ENCODE results near the gene TRIM66. TPM values are rescaled to one million over a fixed set of nuclear protein-coding genes. Genes with fewer than 3 reads are reported as not detected.

TRIM66 gene
- total RNA-seq, 1 experiment from 2014 or later = 7.0 TPM

DNA sequence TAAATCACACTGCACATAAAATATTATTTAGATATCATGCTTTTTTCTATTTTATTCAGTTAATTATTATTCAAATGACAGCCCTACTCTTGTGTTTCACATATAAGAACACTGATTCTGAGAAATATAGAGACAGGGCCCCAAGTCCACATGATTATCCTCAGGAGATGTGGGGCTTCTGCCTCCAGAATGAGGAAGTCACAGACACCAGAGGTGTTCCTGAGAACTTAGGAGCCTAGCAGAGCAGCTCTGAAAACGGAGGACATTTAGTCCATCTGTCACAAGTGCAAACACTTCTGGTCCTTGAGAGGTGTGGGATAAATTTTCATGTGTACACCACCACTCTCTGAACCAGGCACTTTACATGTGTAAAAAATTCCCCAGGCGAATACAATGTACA is 26.2 kb downstream of the TRIM66 start:
- DNase-seq (ENCODE audit: low spot score) = no peak

- no peak for DNase-seq (ENCODE audit: low spot score)
These were observed 28.0 kb downstream of the TRIM66 start for GRCh38 chr11:8654503-8654902.

DNA sequence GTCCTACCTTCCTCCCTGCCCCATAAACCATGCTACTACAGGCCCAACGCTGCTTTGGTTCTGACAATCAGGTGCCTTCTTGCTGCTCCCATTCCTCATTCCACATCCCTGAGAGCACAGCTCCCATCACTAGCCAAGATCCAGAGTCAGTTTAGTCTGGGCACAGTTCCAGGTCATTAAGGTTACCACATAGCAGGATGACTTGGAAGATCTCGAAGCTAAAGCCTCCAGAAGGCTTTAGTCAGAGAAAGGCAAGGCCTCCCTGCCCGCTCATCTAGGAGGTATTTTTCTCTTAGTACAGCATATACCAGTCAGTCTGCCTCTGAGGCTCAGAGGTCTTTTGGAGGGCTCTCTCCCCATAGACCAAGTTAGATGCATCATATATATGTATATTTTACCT is 30.3 kb downstream of the TRIM66 start:
- DNase-seq (ENCODE audit: low spot score) = no peak

DNA sequence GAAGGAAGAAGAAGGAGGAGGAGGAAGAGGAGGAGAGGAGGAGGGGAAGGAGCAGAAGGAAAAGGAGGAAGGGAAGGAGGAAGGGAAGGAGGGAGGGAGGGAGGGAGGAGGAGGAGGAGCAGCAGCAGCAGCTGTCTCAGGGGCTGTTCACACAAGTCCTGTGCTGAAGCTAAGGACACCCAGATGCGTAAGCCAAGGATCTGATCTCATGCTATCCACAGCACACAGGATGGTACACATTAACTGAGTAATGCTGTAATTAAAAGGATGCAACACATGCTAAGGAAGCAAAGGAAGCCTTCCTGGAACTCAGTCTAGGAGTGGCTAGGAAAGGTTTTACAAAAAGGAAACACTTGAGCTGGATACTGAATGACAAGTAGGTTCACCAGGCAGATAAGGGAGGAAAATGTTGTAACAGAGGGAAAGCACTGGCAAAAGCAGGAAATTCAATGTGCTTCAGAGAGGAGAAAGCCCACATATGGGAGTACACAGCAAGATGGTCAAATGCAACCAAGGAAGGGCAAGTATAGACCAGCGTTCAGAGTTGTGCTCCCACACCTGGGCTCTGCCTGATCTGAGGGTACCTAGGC is 32.0 kb downstream of the TRIM66 start:
- no peak for DNase-seq (ENCODE audit: low spot score)

DNA sequence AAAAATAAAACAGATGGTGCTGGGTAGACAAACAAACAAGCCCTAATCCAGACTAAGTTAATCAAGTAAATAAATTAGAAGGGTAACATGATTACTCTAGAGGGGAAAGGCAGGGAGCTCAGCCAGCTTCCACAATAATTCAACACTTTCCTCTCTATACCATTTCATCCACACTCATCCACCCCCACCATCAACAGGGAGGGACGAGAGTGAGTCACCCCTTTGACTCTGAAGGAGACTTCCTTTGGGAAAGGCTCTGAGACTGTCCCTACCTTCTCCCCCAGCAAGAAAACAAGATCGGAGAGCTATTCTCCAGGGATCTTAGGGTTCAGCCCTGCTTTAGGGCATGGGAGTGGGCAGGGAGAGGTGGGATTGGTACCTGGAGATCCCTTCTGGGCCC is 33.1 kb downstream of the TRIM66 start:
- no peak for DNase-seq (ENCODE audit: low spot score)

GRCh38 chr11:8646873-8647272 is 35.6 kb downstream of the TRIM66 start:
- DNase-seq (ENCODE audit: low spot score) = no peak

DNA sequence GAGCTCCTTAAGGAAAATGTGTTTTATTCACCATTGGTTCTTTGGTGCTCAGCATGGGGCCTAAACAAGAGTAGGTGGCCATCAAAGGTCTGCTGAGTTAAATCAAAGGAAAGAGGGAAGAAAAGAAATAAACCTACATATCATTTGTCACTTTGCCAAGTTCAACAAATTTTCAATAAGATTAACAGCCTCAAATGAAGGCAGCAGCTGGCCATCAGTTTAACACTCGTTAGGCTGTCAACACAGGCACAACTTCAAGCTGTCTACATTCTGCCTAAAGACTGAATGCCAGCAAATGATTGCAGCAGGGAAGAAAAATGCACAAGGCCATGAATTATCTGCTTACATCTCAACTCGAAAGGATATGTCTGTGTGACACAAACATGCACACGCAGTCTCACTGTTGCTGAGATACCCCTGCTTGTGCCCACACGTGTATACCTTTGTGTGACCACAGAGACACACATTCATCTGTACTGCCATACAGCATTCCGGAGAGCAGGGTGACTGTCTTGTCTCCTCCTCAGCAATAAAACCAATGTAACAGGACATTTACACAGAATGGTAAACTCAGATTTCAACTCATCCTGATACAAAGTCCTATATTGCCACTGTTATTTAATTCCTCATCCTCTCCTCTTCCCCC is 40.1 kb downstream of the TRIM66 start:
- no peak for DNase-seq (ENCODE audit: low spot score)

DNA sequence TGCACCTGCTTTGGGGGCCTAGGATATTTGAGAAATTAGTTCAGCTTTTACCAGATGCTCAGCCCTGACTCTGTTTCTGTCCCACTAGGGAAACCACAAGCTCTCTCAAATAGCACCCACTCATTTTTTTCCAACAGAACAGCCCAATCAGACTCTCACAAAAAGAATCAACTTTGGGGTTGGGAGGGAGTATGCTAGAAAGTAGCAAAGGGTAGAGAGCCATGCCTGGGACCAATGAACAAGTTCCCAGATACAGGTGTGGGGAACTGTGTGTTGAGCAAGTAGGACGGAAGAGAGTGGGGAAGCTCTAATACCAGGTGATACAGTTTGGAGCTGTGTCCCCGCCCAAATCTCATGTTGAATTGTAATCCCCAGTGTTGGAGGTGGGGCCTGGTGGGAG is 41.1 kb downstream of the TRIM66 start:
- no peak for DNase-seq (ENCODE audit: low spot score)

DNA sequence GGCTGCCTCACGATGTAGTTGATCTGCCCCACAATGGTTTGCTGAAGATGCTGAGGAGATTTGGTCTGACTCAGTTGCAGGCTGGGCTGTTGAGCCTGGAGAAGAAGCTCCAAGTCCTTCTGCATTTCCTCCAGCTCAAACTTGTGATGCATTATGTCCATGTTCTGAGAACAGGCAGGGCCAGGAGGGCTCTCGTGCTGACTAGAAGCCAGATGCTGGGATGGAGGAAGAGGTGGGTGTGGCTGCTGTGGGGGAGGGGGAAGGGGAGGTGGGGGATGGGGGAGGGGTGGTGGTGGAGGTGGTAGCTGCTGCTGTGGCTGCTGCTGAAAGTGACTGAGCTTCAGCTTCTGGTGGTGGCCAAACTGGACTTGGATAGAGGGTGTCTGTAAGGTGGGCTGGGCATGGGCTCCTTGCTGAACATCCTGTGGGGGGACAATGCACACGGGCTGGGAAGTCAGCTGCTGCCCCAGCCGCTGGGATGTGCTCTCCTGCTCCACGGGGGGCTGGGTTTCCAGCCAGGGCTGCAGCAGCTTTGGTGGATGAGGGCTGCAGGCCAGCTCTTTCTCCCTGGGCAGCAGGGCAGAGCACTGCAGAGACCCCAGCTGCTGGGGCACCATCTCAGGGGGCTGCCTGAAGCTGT is 42.1 kb downstream of the TRIM66 start:
- no peak for DNase-seq (ENCODE audit: low spot score)

DNA sequence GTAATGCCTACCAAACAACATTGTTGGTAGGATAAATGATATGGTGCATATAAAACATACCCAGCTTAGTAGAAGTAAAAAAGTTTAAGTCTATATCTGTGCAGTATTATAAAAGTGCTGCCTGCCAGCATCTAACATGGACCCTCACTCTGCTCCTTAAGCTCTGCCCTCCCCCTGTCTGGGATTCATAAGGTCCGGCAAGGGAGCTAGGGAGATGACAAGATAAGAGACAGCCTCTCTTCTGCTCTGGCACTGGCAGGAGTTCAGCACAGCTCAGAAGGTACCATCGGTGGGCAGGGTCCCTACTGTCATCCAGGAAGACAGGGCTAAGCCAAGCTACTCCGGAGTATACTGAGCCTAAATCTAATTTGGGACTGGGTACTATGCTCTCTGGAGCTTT is 42.8 kb downstream of the TRIM66 start:
- no peak for DNase-seq (ENCODE audit: low spot score)

GRCh38 chr11:8638300-8638699 is 44.2 kb downstream of the TRIM66 start:
- DNase-seq (ENCODE audit: low spot score) = no peak

DNA sequence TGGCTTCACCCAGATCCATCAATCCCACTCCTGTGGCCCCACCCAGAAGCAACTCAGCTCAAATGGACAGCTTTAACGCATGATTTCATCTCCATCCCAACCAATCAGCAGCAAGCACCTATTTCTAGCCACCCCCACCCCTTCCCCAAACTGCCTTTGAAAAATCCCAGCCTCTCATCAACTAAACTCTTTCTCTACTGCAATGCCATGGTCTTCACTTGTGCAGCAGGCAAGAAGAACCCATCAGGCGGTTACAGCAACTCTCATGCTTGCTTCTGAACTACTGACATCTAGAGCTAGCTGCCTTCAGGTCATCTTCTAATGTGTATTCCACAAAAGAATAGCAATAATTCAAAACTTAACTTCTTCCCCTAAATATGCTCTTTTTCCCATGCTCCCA is 46.3 kb downstream of the TRIM66 start:
- no peak for DNase-seq (ENCODE audit: low spot score)

- no peak for DNase-seq (ENCODE audit: low spot score)
These were observed 48.0 kb downstream of the TRIM66 start for GRCh38 chr11:8634498-8634897.

DNA sequence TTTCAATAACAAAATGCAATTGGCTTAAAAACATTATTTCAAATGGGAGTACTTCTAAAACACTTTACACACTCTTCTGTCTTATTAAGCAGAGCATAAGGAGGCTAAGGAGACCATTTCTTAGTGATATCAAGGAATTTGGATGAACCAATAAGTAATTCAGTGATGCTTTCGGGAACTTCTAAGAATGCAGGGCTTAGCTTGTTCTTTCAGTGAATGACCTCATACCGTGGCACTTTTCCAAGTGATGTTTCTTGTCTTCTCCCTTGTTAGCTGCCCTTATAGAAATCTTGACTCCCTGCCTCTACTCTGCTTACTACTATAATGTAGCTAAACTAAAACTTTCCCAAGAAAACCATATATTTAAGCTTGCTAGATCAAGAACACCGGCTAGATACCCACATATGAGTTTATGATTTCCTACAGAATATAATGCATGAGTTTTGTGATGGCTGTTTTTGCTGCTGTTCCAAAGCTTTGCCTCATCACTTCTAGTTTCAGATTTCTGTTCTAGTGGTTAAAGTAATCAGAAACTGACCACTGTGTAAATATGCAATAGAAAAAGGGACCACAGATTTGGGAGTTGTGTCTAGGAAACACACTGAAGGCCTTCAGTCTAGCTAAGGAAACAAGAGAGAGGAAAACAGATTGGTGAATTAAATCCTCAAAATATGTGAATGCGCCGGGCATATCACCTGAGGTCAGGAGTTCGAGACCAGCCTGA is 50.9 kb downstream of the TRIM66 start:
- no peak for DNase-seq (ENCODE audit: low spot score)

DNA sequence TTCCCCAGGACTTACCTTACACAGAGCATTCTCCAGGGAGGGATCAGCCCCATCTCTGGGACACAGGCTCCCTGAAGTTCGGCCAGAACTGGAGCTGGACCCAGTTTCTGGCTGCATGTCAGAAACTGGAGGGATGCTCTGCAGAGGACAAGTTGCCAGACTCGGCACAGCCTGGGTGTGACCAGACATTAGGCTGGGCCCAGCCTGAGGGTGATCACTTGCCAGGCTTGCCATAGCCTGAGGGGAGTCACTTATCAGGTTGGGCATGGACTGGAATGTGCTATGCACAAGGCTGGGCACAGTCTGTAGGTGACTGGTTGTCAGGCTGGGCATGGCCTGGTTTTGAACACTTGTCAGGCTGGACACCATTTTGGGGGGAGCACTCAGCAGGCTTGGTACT is 57.8 kb downstream of the TRIM66 start:
- DNase-seq (ENCODE audit: low spot score) = no peak

DNA sequence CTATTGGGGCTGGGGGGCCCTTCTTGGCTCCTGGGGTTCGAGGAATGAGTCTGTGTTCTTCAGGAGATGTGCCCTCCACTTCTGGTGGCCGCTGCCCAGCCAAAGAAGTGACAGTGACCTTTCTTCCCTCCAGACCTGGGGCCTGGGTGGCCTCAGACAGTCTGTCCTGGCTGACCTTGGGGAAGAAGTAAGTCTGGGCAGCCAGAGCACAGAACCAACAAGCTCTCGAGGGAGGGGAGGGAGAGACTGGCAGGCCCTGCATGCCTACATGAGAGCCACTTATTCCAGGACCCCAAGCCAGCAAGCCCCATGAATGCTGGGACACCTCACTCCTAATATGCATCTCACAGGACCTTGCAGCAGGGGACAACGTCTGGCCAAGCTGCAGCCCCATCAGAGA is 61.3 kb downstream of the TRIM66 start:
- DNase-seq (ENCODE audit: low spot score) = no peak

DNA sequence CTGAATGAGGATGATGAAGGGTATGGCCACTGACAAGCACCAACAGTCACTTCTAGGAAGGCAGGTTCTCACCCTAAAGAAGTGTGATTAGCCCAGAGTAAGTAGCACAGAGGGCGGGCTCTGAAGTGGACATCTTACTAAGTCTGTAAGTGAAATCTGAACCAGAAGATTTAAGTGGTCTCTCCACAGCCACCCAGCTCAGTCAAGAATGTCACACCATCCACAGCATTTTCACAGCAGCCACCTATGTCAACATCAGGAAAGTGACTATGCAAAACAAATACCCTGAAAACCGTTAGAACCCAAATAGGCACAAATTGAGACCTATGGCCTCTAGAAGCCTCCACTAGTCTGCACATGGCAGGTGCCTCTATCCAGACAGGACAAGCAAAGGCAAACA is 65.4 kb downstream of the TRIM66 start:
- DNase-seq (ENCODE audit: low spot score) = no peak

DNA sequence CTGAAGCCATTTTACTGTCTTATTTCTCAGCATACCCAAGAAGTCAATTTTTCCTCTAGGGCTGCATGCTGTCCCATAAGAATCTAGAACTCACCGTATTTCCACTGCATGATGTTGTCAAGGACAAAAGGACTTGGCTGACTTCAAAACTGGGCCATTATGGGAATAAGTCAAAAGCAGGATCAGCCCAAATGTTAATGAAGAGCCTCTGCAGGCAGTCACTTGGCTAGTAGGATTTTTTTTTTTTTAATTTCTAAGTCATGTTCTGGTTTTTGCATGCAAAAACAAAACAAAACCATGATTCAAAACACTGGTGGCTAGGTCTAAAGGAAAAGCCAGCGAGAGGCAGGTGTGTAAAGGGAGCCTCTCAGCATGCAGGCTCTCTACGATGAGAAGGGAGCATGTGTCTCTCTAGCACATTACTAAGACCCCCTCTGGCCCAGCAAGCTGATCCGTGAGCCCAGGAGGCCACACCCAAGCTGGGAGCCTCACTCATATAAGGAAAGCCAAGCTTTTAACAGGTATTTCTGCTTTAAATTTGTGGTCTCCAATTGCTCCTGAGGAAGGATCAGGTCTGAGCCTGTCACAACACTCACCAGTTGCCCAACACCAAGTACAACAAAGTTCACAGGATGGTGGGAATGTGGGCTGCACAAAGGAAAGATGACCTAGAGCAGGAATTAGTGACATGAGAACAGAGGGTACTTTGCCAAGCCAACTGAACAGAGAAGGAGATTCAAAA is 67.0 kb downstream of the TRIM66 start:
- DNase-seq (ENCODE audit: low spot score) = no peak

GRCh38 chr11:8614497-8614896 is 68.0 kb downstream of the TRIM66 start:
- no peak for DNase-seq (ENCODE audit: low spot score)

- DNase-seq (ENCODE audit: low spot score) = no peak
These were observed 69.4 kb downstream of the TRIM66 start for GRCh38 chr11:8613036-8613435.

DNA sequence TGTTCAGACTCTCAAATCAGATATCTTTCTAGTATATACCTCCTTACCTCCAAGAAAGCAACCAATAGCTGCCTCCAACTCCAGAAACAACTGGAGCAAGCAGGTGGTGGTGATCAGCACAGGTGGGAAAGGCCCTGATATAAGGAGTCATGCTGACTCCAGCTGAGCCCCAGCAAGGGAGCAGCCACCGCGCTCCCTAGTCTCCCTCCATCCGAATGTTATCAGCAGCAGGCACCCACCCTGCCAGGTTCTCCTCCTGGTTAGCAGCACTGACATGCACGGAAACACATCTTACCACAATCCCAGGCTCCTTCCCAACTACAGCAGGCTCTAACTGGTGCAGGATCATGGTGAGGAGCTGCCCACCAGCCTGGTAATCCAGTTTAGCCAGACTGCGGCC is 69.9 kb downstream of the TRIM66 start:
- no peak for DNase-seq (ENCODE audit: low spot score)

DNA sequence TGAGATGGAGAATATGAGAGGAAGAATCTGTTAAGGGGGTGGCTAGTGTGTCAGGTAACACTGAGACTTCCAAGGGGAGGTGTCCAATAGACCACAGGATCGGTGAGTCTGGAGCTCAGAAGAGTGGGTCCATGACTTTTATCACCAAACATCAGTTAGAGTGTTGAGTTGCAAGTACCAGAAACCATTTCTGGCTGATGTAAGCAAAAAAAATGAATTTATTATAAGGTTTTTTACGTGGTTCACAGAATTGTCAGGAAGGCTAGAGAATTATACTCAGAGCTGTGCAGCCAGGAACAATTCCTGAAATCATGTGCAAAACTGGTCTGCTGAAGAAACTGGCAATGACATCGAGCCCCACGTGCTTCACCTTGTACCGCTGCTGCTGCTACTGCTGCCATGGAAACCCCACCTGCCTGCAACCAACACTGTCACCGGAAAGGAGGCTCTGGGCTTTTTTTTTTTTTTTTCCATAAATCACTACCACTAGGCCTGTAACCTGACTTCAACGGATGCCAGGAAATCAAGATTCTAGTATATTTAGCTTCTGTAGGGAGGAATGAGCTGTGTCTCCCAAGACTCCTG is 71.8 kb downstream of the TRIM66 start:
- DNase-seq (ENCODE audit: low spot score) = no peak

All from HT-29 (cell line).